IMR-90 (cell line): ENCODE data around the gene KANK3. TPM values are rescaled to one million over a fixed set of nuclear protein-coding genes. Genes with fewer than 3 reads are reported as not detected.

ENCODE experiments used
- ATAC-seq: fragments of 200-7000 bp; cut with Tn5 transposase; 2 replicates; pipeline ENCODE4 v1.9.1; 2020; ENCODE audit warnings: low read depth, mild to moderate bottlenecking, moderate library complexity
- BruUV-seq: library from RNA; stranded (reverse); fragments of 400-500 nt; replicated peaks from 2 replicates; lab custom pipeline; 2021; lab: Mats Ljungman, UMichigan
- CTCF ChIA-PET: fragments of 300-600 bp; formaldehyde crosslinking; extraction: SDS; loops from one replicate; lab custom pipeline; 2021; ENCODE audit warnings: antibody characterized with exemption; lab: Yijun Ruan, JAX
- POLR2A ChIA-PET: fragments of 300-600 bp; sonication (Branson Sonifier 250); formaldehyde crosslinking; loops from one replicate; lab custom pipeline; 2022; ENCODE audit warnings: antibody characterized with exemption; ENCODE audit not compliant: unreplicated experiment; lab: Charles Lee
- DNase-seq: peaks from one replicate; pipeline ENCODE4 v3.0.0; 2013
- H2AFZ ChIP-seq: replicated peaks from 2 replicates; pipeline ENCODE3; 2013; ENCODE audit warnings: low read length, mild to moderate bottlenecking; ENCODE audit not compliant: poor library complexity
- H2AK5ac ChIP-seq: 2 replicates; pipeline ENCODE4 v1.6.1; 2013; ENCODE audit warnings: low read depth, low read length, inconsistent platforms
- H2AK9ac ChIP-seq: replicated peaks from 2 replicates; pipeline ENCODE3; 2013; ENCODE audit warnings: mild to moderate bottlenecking, low read depth, low read length, moderate library complexity; ENCODE audit not compliant: poor library complexity
- H2BK120ac ChIP-seq: 2 replicates; pipeline ENCODE4 v1.6.1; 2013; ENCODE audit warnings: low read depth, low read length, inconsistent platforms
- H2BK15ac ChIP-seq: 3 replicates; pipeline ENCODE4 v1.6.1; 2013; ENCODE audit warnings: low read depth, low read length, inconsistent platforms
- H2BK20ac ChIP-seq: 2 replicates; pipeline ENCODE4 v1.6.1; 2013; ENCODE audit warnings: low read depth, mild to moderate bottlenecking, inconsistent platforms, low read length, moderate library complexity
- H2BK5ac ChIP-seq: 2 replicates; pipeline ENCODE4 v1.6.1; 2013; ENCODE audit warnings: mild to moderate bottlenecking, low read depth, low read length, inconsistent platforms; ENCODE audit not compliant: poor library complexity, severe bottlenecking
- H3K14ac ChIP-seq: replicated peaks from 2 replicates; pipeline ENCODE4 v1.6.1; 2013; ENCODE audit warnings: low read depth, low read length, inconsistent platforms
- H3K18ac ChIP-seq: 2 replicates; pipeline ENCODE4 v1.6.1; 2013; ENCODE audit warnings: low read depth, low read length, control low read depth
- H3K23ac ChIP-seq: 2 replicates; pipeline ENCODE4 v1.6.1; 2013; ENCODE audit warnings: low read depth, low read length, inconsistent platforms
- H3K27ac ChIP-seq: 2 replicates; pipeline ENCODE4 v1.5.1; 2013; ENCODE audit warnings: mild to moderate bottlenecking, control low read depth, low read length; ENCODE audit not compliant: insufficient read depth
- H3K27me3 ChIP-seq: 2 replicates; pipeline ENCODE4 v1.6.1; 2013; ENCODE audit warnings: low read length; ENCODE audit not compliant: control insufficient read depth, insufficient read depth
- H3K36me3 ChIP-seq: 2 replicates; pipeline ENCODE4 v1.6.1; 2013; ENCODE audit warnings: low read length, mixed read lengths; ENCODE audit not compliant: control insufficient read depth, insufficient read depth
- H3K4ac ChIP-seq: 2 replicates; pipeline ENCODE4 v1.6.1; 2013; ENCODE audit warnings: low read depth, low read length, inconsistent platforms
- H3K4me1 ChIP-seq: 2 replicates; pipeline ENCODE4 v1.6.1; 2013; ENCODE audit warnings: low read length, mixed read lengths; ENCODE audit not compliant: control insufficient read depth, insufficient read depth
- H3K4me2 ChIP-seq: 2 replicates; pipeline ENCODE4 v1.6.1; 2013; ENCODE audit warnings: low read depth, mild to moderate bottlenecking, control low read depth, low read length, moderate library complexity
- H3K4me3 ChIP-seq: 2 replicates; pipeline ENCODE4 v1.5.1; 2013; ENCODE audit warnings: low read depth, mild to moderate bottlenecking, control low read depth, low read length, moderate library complexity; ENCODE audit not compliant: insufficient read depth
- H3K56ac ChIP-seq: 2 replicates; pipeline ENCODE4 v1.6.1; 2013; ENCODE audit warnings: low read length, inconsistent platforms; ENCODE audit not compliant: insufficient read depth; ENCODE audit errors: extremely low read depth
- H3K79me1 ChIP-seq, 2 experiments: 2 replicates each; pipeline ENCODE4 v1.6.1; 2013; ENCODE audit warnings: low read length in 2 of 2, inconsistent platforms in 1 of 2, low read depth in 1 of 2
- H3K9ac ChIP-seq: 2 replicates; pipeline ENCODE4 v1.6.1; 2013; ENCODE audit warnings: low read depth, low read length, control low read depth
- H3K9me1 ChIP-seq: 2 replicates; pipeline ENCODE4 v1.6.1; 2013; ENCODE audit warnings: low read length, inconsistent platforms; ENCODE audit not compliant: insufficient read depth
- H3K9me3 ChIP-seq: 2 replicates; pipeline ENCODE4 v1.6.1; 2013; ENCODE audit warnings: low read length; ENCODE audit not compliant: control insufficient read depth, insufficient read depth
- H4K20me1 ChIP-seq: 2 replicates; pipeline ENCODE4 v1.6.1; 2013; ENCODE audit warnings: low read length, inconsistent platforms; ENCODE audit not compliant: insufficient read depth
- H4K5ac ChIP-seq: 2 replicates; pipeline ENCODE4 v1.6.1; 2013; ENCODE audit warnings: mild to moderate bottlenecking, low read depth, low read length, control low read depth
- H4K8ac ChIP-seq, 2 experiments: 2 replicates each; pipeline ENCODE4 v1.6.1; 2013; ENCODE audit warnings: low read depth in 2 of 2, low read length in 2 of 2, control low read depth in 1 of 2, inconsistent platforms in 1 of 2
- H4K91ac ChIP-seq: 2 replicates; pipeline ENCODE4 v1.6.1; 2013; ENCODE audit warnings: low read depth, low read length, inconsistent platforms; ENCODE audit not compliant: insufficient read depth
- BHLHE40 ChIP-seq: fragments of 150-350 bp; IDR thresholded peaks from 2 replicates; pipeline ENCODE4 v1.6.1; 2016; ENCODE audit warnings: mild to moderate bottlenecking, low read depth, low read length
- CHD1 ChIP-seq: IDR thresholded peaks from 2 replicates; pipeline ENCODE4 v1.6.1; 2012; ENCODE audit warnings: low read depth, low read length, improper control_type of control experiment
- ELK1 ChIP-seq: fragments of 150-350 bp; IDR thresholded peaks from 2 replicates; pipeline ENCODE4 v1.6.1; 2016; ENCODE audit warnings: low read depth, mild to moderate bottlenecking, low read length, moderate library complexity, borderline replicate concordance
- FOS ChIP-seq: fragments of 150-350 bp; IDR thresholded peaks from 2 replicates; pipeline ENCODE4 v1.6.1; 2016; ENCODE audit warnings: low read depth, low read length
- MAZ ChIP-seq: IDR thresholded peaks from 2 replicates; pipeline ENCODE4 v1.6.1; 2012; ENCODE audit warnings: low read depth, mild to moderate bottlenecking, low read length, improper control_type of control experiment, moderate library complexity, borderline replicate concordance
- MXI1 ChIP-seq: IDR thresholded peaks from 2 replicates; pipeline ENCODE4 v1.6.1; 2012; ENCODE audit warnings: low read depth, mild to moderate bottlenecking, low read length, moderate library complexity, borderline replicate concordance
- NFE2L2 ChIP-seq: fragments of 150-350 bp; IDR thresholded peaks from 2 replicates; pipeline ENCODE4 v1.6.1; 2016; ENCODE audit warnings: low read depth, mild to moderate bottlenecking, low read length
- POLR2A ChIP-seq: IDR thresholded peaks from 2 replicates; pipeline ENCODE4 v1.6.1; 2012; ENCODE audit warnings: mild to moderate bottlenecking, low read depth, low read length
- RAD21 ChIP-seq: IDR thresholded peaks from 2 replicates; pipeline ENCODE4 v1.6.1; 2012; ENCODE audit warnings: low read length, improper control_type of control experiment
- RCOR1 ChIP-seq: IDR thresholded peaks from 2 replicates; pipeline ENCODE4 v1.6.1; 2012; ENCODE audit warnings: mild to moderate bottlenecking, low read length, improper control_type of control experiment; ENCODE audit not compliant: insufficient replicate concordance
- WGBS, 2 experiments: methylation state at CpG; one replicate each; pipeline versions ENCODE4 v1.1.5 to v1.1.7; 2013; ENCODE audit warnings: missing lambda C conversion rate in 2 of 2; ENCODE audit not compliant: insufficient read length in 1 of 2; ENCODE audit errors: extremely low coverage in 2 of 2; 5-methylcytosine and 5-hydroxymethylcytosine counted together
- dilution Hi-C: fragments of 300-500 bp; cut with HindIII; formaldehyde crosslinking; loops from one replicate; pipeline ENCODE4 v1.14.3; 2018; ENCODE audit warnings: low sequenced_read_pairs; ENCODE audit not compliant: unreplicated experiment
- in situ Hi-C: fragments of 300-500 bp; cut with MboI; formaldehyde crosslinking; loops from 3 replicates; pipeline ENCODE4 v1.14.3; 2019; ENCODE audit warnings: low sequenced_read_pairs, inconsistent platforms, mixed read lengths
- intact Hi-C: fragments of 100-400 bp; cut with micrococcal nuclease; formaldehyde crosslinking; loops from 2 replicates; pipeline ENCODE4 v1.10.0; 2022
- polyA plus RNA-seq, 3 experiments: library from polyadenylated mRNA; depleted of rRNA; stranded (reverse); fragments of >200 nt; gene quantifications; 2 replicates each; pipeline ENCODE4 v1.2.3, GENCODE V29; 2012; ENCODE audit warnings: low replicate concordance in 1 of 3
- total RNA-seq: library from RNA; depleted of rRNA; stranded (reverse); fragments of >200 nt; gene quantifications from 2 replicates; pipeline ENCODE4 v1.2.3, GENCODE V29; 2012
- TF ChIP-seq, protein P1 (sequence below): conservative IDR thresholded peaks from 2 replicates; pipeline ENCODE4 v1.5.1; 2012; ENCODE audit warnings: mild to moderate bottlenecking, low read depth, low read length, improper control_type of control experiment

Gene KANK3
- total and polyA plus RNA-seq, 2 of the 4 experiments (the other 2 are of a cell fraction) = 0.07 TPM; not detected in 1

GRCh38 chr19:8334458-8335342, 8.4 kb downstream of the KANK3 start:
- H4K20me1 ChIP-seq = no peaks in the 10 kb centered on the region
- ATAC-seq = peak; percentile 83
- no peak overlapping the region for H3K56ac ChIP-seq
- no peaks in the 10 kb centered on the region for H3K36me3 ChIP-seq
- H2BK20ac ChIP-seq = no peak overlapping the region
- ChIA-PET POLR2A (no interaction called here), CTCF (interaction anchor here (1.1 kb wide), 1 partner anchor 145 kb away, joined by 3 read pairs; no protein-coding TSS in a partner anchor)
- no peaks in the 10 kb centered on the region for H3K79me1 ChIP-seq
- no peak overlapping the region for H4K91ac ChIP-seq
- H3K27ac ChIP-seq = no peak overlapping the region
- H3K4me2 ChIP-seq = peak overlapping the region; percentile 57
- H2BK15ac ChIP-seq = no peak overlapping the region
- no peak overlapping the region for H4K8ac ChIP-seq
- peak overlapping the region; percentile 40 for H3K4me3 ChIP-seq
- no peaks in the 10 kb centered on the region for H3K9me3 ChIP-seq
- no TSS peak for BruUV-seq
- H3K18ac ChIP-seq = no peak overlapping the region
- no peak overlapping the region for H2BK5ac ChIP-seq
- intact Hi-C loops (no loop called here), dilution Hi-C loops (no loop called here), in situ Hi-C loops (no loop called here)
- H3K27me3 ChIP-seq = peaks cover 48% of the 10 kb centered on the region
- H2BK120ac ChIP-seq = no peak overlapping the region
- H3K4me1 ChIP-seq = no peaks in the 10 kb centered on the region
- TF ChIP-seq RCOR1 = no peak
- no peak for TF ChIP-seq POLR2A
- no peak for TF ChIP-seq BHLHE40
- TF ChIP-seq MAZ = no peak
- no peak for TF ChIP-seq FOS
- TF ChIP-seq ELK1 = no peak
- TF ChIP-seq CHD1 = no peak
- TF ChIP-seq RAD21 = no peak
- no peak for TF ChIP-seq NFE2L2
- TF ChIP-seq, protein P1, sequence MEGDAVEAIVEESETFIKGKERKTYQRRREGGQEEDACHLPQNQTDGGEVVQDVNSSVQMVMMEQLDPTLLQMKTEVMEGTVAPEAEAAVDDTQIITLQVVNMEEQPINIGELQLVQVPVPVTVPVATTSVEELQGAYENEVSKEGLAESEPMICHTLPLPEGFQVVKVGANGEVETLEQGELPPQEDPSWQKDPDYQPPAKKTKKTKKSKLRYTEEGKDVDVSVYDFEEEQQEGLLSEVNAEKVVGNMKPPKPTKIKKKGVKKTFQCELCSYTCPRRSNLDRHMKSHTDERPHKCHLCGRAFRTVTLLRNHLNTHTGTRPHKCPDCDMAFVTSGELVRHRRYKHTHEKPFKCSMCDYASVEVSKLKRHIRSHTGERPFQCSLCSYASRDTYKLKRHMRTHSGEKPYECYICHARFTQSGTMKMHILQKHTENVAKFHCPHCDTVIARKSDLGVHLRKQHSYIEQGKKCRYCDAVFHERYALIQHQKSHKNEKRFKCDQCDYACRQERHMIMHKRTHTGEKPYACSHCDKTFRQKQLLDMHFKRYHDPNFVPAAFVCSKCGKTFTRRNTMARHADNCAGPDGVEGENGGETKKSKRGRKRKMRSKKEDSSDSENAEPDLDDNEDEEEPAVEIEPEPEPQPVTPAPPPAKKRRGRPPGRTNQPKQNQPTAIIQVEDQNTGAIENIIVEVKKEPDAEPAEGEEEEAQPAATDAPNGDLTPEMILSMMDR = no peak
- TF ChIP-seq MXI1 = no peak
- peak overlapping the region; percentile 72 for H2AFZ ChIP-seq
- no peak overlapping the region for H4K5ac ChIP-seq
- H3K9me1 ChIP-seq = no peaks in the 10 kb centered on the region
- peak; percentile 74 for DNase-seq
- no peak overlapping the region for H2AK9ac ChIP-seq
- no peak overlapping the region for H3K14ac ChIP-seq
- WGBS, 2 experiments = 4% methylated on average over 82 of the region's 117 CpGs; no CpG with 5 or more reads in 1 of the 2 experiments
- no peak overlapping the region for H2AK5ac ChIP-seq
- no peak overlapping the region for H3K4ac ChIP-seq
- no peak overlapping the region for H3K23ac ChIP-seq
- H3K9ac ChIP-seq = no peak overlapping the region
